ENCODE results near the gene ABCD1. TPM values are rescaled to one million over a fixed set of nuclear protein-coding genes. Genes with fewer than 3 reads are reported as not detected.

Gene ABCD1
- total RNA-seq, 1 donor from 2014 or later: 15.1 TPM

- Histone ChIP-seq H3K4me3 (no peak overlapping the region), H3K9me3 (no peaks in the 10 kb centered on the region), H3K36me3 (peaks cover 8% of the 10 kb centered on the region), H3K27ac (no peak overlapping the region), H3K4me1 (no peaks in the 10 kb centered on the region), H3K27me3 (no peaks in the 10 kb centered on the region)
- ATAC-seq: no peak
- no peak for TF ChIP-seq CTCF (IDR thresholded peaks at IDR 0.05)
- DNase-seq: no peak
- intact Hi-C loops (cut with DNase I): no loop called here
These were observed 59.8 kb downstream of the ABCD1 start for GRCh38 chrX:153784325-153784967.

GRCh38 chrX:153786669-153787068 is 62.0 kb downstream of the ABCD1 start:
- H3K4me1 ChIP-seq: no peaks in the 10 kb centered on the region
- no peak for TF ChIP-seq CTCF (IDR thresholded peaks at IDR 0.05)
- intact Hi-C loops (cut with DNase I): no loop called here
- ATAC-seq: no peak
- no peak overlapping the region for H3K4me3 ChIP-seq
- no peaks in the 10 kb centered on the region for H3K9me3 ChIP-seq
- peaks cover 8% of the 10 kb centered on the region for H3K36me3 ChIP-seq
- DNase-seq: no peak
- H3K27me3 ChIP-seq: no peaks in the 10 kb centered on the region
- no peak overlapping the region for H3K27ac ChIP-seq

GRCh38 chrX:153789654-153790053 is 65.0 kb downstream of the ABCD1 start:
- Histone ChIP-seq H3K4me1 (peaks cover 7% of the 10 kb centered on the region), H3K36me3 (peaks cover 8% of the 10 kb centered on the region), H3K9me3 (no peaks in the 10 kb centered on the region), H3K27ac (no peak overlapping the region), H3K4me3 (no peak overlapping the region), H3K27me3 (no peaks in the 10 kb centered on the region)
- intact Hi-C loops (cut with DNase I): no loop called here
- ATAC-seq: no peak
- no peak for TF ChIP-seq CTCF (IDR thresholded peaks at IDR 0.05)
- DNase-seq: no peak

GRCh38 chrX:153791104-153791852 is 66.6 kb downstream of the ABCD1 start:
- H3K27me3 ChIP-seq: no peaks in the 10 kb centered on the region
- H3K27ac ChIP-seq: no peak overlapping the region
- peaks cover 16% of the 10 kb centered on the region for H3K4me1 ChIP-seq
- no peak for ATAC-seq
- no peak for TF ChIP-seq CTCF (IDR thresholded peaks at IDR 0.05)
- DNase-seq: no peak
- no peaks in the 10 kb centered on the region for H3K36me3 ChIP-seq
- intact Hi-C loops (cut with DNase I): no loop called here
- no peaks in the 10 kb centered on the region for H3K9me3 ChIP-seq
- no peak overlapping the region for H3K4me3 ChIP-seq

GRCh38 chrX:153792368-153792767 is 67.7 kb downstream of the ABCD1 start:
- Histone ChIP-seq H3K27ac (no peak overlapping the region), H3K4me1 (peaks cover 16% of the 10 kb centered on the region), H3K9me3 (no peaks in the 10 kb centered on the region), H3K4me3 (no peak overlapping the region), H3K27me3 (no peaks in the 10 kb centered on the region), H3K36me3 (no peaks in the 10 kb centered on the region)
- TF ChIP-seq CTCF (IDR thresholded peaks at IDR 0.05): no peak
- DNase-seq (no peak), ATAC-seq (no peak)
- intact Hi-C loops (cut with DNase I): no loop called here

Measured in upper lobe of right lung (tissue), 1 donor.